Fibroblast of skin of scalp (primary cell): ENCODE data around the gene NNT.
"Not testable (repeated sequence)": the region's sequence is repeated elsewhere in the genome, so short reads cannot be mapped to it uniquely, and the experiment has no call there.

ENCODE experiments used
- DNase-seq: peaks from one replicate; pipeline ENCODE4 v3.0.0-alpha.2; 2013

Gene NNT

GRCh38 chr5:43583724-43584123 is 19.3 kb upstream of the NNT start:
- no peak for DNase-seq

GRCh38 chr5:43584166-43584699 is 18.7 kb upstream of the NNT start:
- DNase-seq: no peak

DNA sequence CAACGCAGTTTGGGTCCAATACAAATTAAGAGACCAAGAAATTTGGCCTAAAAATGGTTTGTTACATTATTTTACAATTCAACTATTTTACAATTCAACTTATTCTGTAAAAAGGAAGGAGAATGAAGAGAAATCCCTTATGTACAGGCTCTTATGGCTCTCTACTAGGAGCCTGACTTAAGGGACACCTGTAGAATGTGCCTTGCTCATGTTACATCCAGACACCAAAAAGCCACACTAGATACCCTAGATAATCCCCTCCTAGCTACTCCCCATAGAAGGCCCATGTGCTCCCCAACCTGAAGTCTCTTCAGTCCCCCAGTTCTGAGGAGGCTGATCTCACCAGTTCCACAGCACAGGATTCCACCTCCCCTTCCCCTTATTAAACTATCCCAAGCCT is 14.1 kb upstream of the NNT start:
- no peak for DNase-seq

- no peak for DNase-seq
Measured at GRCh38 chr5:43589310-43589709, 13.7 kb upstream of the NNT start.

GRCh38 chr5:43590700-43591099 is 12.3 kb upstream of the NNT start:
- DNase-seq: no peak

GRCh38 chr5:43592363-43592762 is 10.6 kb upstream of the NNT start:
- DNase-seq: no peak

- not testable (repeated sequence) for DNase-seq
Measured at GRCh38 chr5:43598927-43599326, 4.1 kb upstream of the NNT start.

GRCh38 chr5:43601454-43602260 is 1.3 kb upstream of the NNT start:
- DNase-seq: peak; percentile 22

- peak; percentile 44 for DNase-seq
Measured at GRCh38 chr5:43603344-43604217, 601 bp downstream of the NNT start.

- no peak for DNase-seq
Measured at GRCh38 chr5:43604699-43605098, 1.7 kb downstream of the NNT start.

DNA sequence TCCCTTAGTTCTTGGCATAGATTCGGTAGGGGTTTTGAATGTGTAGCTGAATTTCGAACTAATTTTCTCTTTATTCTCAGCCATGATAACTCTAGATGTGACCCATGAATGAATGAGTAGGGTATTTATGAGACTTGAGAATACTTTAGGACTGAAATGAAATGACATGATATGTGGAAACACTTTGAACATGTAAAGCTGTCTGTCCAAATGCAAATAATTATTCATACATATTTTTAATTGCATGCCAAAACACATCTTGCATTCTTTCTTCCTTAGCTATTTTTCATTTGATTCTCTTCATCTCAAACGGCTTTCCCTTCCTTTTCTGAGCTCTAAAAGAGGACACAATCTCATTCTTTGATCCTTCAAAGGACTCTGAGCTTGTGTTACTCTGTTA is 3.4 kb downstream of the NNT start:
- DNase-seq: no peak

- DNase-seq: no peak
Measured at GRCh38 chr5:43608406-43608805, 5.4 kb downstream of the NNT start.

GRCh38 chr5:43609752-43610151 is 6.8 kb downstream of the NNT start:
- DNase-seq: no peak

- no peak for DNase-seq
Measured at GRCh38 chr5:43613370-43613769, 10.4 kb downstream of the NNT start.

DNA sequence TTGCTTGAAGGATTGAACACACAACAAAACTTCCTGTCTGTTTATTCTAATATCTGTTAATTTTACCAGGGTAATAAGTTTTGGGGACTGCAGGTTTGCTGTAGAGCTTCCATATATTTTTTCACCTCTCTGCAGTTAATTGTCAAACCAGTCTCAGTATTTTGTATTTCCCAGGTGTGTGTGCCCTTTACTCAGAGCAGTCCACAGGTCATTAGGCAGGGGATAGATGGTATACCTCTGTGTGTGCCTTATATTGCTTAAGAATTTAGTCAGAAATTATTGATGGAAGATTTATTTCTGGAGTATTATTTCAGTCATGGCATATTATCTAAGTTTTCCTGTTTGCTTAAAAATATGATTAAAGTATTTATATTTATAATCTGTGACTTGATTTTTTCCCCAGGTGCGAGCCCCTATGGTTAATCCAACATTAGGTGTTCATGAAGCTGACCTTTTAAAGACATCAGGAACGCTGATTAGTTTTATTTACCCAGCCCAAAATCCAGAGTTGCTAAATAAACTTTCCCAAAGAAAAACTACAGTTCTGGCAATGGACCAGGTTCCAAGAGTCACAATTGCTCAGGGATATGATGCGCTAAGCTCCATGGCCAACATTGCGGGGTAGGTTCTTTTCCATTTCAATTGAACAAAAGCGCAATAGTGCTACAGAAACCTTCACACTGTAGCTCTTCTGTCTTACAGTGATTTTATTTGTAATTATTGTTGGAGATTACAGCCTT is 12.6 kb downstream of the NNT start:
- no peak for DNase-seq

DNA sequence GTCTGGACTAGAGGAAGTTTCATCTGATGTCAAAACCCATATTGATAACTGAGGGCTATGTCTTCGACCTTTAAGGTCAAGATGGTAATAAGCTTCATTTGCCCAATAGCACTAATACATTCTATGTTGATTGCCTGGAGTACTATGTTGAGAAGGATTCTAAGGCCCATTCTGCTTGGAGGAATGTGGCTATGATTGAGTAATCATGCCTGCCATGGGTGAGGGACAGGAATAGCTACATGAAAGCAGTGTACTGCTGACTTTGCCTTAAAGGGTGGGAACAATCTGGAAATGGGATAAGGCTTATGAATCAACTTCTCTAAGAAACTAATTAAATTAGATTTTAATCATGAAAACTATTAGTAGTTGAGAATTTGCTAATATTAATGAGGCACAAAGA is 13.6 kb downstream of the NNT start:
- DNase-seq: no peak

GRCh38 chr5:43619380-43619779 is 16.4 kb downstream of the NNT start:
- DNase-seq: no peak

- DNase-seq: no peak
Measured at GRCh38 chr5:43619911-43620310, 16.9 kb downstream of the NNT start.

DNA sequence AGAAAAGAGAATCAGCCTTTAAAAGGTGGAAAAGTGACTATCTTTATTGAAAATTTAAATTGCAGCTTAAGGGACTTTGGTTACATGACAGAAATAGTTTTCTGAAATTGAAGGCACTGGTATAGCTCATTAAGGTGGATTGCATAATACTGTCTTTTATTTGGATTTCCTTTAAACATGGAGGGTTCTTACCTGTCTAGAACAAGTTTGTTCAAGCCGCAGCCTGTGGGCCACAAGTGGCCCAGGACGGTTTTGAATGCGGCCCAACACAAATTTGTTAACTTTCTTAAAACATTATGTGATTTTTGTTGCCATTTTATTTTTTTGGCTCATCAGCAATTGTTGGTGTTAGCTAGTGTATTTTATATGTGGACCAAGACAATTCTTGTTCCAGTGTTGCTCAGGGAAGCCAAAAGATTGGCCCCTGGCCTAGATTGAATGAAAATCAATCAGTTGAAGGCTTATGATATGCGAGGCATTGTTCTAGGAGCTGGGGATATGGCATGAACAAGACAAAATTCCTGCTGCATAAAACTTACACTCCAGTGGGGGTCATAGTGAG is 18.0 kb downstream of the NNT start:
- DNase-seq: no peak

GRCh38 chr5:43622074-43622473 is 19.1 kb downstream of the NNT start:
- DNase-seq: no peak

DNA sequence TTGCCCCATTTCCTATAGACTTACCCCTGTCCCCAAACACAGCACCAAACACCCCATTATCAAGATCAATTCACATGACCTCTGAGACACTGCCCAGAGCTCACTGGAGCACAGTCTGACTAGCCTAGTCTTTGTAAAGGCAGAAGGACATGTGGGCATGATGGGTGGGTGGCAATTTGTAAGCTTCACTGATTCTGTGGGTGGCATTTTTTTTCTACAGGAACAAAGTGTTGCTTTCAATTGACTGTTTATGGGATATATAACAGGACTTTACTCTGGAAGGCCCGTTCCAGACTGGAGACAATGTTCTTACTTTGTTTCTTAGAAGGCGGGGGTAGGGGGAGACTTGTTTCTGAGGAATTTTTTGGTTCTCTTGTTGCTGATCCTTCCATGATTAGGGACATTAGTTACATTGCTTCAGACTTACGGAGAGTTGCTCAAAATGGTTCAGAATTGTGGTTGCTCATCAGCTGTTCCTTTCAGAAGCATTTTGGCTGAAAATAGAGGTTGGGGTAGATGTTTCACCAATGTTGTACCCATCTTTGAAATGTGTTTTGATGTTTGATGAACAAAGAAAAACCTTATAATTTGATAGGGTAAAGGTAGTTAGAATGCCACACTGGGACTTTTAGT is 20.2 kb downstream of the NNT start:
- DNase-seq: no peak

DNA sequence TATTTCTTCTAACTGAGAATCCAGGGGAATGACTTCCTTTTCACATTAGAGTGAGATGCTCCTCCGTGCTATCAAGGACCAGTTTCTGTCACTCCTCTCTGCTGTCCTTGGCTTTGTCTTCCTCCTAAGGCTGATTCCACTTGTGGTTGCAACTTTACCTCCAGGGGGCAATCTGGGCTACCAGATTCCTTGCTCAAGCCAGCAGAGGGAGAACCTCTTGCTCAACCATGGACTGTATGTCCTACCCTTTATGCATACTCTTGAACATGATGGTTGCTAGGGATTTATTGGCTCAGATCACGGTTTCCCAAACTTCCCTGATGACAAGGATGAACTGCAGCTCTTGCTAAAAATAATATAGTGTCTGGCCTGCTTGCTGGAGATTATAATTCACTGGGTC is 24.0 kb downstream of the NNT start:
- DNase-seq: peak; percentile 70
